Renal cortical epithelial cell (primary cell): ENCODE results near the gene HS6ST1. TPM values are rescaled to one million over a fixed set of nuclear protein-coding genes. Genes with fewer than 3 reads are reported as not detected.

Source experiments
- DNase-seq: peaks from one replicate; pipeline ENCODE4 v3.0.0-alpha.2; 2011; ENCODE audit warnings: low read depth
- total RNA-seq: library from RNA; depleted of rRNA; stranded (reverse); fragments of >200 nt; gene quantifications from 2 replicates; pipeline ENCODE4 v1.2.3, GENCODE V29; 2014

Gene HS6ST1
- total RNA-seq, 1 donor from 2014 or later, result 32.4 TPM

DNA sequence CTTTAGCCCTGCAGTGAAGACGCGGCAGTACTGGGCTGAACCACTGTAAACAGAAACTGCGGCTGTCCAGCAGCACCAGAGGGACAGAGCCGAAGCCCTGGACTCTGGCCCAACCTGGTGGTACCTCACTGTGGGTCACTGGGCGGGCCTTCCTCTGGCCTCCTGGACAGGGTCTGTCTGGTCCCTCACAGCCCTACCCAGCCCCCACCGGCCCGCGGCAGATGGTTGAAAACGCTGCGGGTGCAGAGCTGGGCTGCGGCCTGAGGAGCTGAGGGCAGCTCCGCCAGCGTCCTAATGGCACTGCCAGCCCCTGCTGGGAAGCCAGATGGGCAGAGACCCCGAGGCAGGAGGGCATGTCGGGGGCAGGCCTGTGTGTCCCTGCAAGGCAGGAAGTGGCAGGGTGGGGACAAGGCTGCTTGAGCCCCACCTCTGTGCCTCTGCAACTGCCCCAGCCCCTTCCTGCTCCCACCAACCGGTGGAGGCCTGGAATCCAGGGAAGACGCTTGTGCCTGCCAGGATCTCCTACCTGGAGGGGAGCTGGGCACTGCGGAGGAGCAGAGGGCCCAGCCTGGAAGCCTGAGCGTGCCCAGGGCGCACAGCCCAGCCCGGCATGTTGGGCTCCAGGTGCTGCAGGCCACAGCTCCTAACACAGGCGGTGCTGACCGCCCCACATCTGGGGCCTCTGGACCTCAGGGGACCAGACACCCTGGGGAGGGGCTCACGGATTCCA is 36.3 kb downstream of the HS6ST1 start:
- no peak for DNase-seq

DNA sequence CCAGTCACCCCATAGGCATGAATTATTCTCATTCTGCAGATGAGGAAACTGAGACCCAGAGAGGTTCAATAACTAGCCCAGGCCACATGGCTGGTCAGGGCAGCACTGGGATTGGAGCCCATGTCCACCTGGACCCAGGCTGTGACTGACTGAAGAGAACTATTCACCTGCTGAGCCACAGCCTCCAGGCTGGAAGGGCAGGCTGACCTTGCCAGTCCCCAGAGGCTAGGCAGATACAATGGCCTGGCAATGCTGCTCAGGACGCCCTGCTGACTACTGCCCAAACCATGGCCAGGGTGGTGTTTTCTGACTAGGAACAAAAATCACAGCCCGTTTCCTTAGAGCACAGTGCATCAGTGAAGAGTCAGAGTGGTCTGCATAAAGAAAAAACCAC is 36.8 kb downstream of the HS6ST1 start:
- DNase-seq, result no peak

DNA sequence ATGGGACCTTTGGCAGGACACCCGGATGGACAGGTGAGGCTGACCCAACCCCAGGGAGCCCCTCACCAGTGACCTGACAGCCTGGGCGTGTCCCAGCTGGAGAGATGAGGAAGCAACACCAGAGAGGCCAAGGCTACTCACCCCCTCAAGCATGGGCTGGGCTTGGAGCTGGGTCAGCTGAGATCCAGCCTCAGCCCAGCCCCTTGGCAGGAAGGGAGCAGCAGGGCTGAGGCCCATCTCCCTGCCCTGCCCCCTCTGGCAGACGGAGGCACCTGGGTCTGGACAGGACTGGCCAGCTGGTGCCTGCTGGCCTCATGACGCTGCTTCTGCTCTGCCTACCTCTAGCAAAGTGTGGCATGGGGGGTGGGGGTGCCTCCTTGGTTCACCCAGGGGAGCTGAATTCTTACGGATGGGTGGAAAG is 37.8 kb downstream of the HS6ST1 start:
- peak; percentile 11 for DNase-seq

DNA sequence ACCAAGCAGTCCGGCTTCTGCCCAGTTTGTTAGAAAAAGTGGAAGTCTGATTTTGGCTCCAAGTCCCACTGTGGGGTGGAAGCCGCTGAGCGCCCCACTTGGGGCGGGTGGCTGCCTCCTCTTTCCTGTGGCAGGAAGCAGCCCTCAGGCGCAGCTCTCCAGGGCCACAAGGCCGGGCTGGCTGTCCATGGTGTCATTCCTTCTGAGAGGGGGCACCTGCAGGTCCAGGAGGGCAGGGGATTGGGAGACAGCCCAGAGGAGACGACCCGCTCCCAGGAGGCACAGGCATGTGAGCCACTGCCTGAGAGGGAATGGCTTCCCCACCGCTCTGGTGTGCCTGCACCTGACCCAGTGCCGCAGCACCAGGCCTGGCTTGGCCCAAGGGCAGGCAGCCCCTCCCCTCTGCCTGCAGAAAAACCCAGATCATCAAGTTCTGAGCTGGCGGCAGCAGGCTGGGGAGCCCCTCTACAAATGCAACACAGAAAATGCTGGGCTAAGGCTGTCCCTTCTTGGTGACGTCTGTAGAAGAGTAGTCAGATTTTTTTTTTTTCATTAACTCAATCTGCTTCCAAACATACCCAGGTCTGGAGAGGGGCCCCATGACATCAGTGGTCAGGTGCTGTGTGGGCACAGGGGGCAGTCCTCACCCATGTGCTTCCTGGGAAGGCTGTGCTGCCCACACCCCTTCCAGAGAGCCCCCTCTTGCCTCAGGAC is 38.4 kb downstream of the HS6ST1 start:
- DNase-seq, result no peak

DNA sequence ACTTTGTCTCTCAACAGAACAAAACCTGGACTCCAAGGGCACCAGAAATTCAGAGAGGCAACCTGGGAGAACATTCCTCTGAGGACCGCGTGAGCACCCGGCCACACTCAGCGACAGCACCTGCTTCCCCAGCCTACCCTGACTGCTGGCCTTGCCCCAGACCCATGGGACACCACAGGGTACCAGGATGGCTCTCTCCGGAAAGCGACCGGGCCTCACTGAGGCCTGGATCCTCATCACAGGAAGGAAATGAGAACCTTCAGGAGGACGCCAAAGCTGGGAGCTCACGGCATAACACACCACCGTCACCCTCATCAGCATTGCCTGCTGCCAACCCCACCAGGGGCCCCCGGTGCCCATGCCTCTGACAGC is 38.9 kb downstream of the HS6ST1 start:
- no peak for DNase-seq

DNA sequence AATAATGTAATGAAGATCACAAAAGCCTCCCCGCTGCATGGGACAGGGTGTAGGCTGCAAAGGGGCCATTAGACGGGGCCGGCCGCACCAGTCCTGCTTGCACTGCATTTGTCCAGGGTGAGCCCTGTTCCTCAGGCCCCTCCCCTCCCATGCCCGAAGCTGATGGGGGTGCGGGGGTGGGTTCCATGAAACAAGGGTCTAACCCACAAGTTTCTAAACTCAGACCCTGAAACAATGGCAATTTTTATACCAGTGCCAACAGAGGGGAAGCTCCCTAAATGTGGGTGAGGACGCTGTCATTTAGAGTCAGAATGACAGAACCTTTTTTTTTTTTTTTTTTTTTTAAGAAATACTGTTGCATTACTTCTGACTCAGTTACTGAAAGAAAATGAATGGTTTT is 39.7 kb downstream of the HS6ST1 start:
- no peak for DNase-seq

DNA sequence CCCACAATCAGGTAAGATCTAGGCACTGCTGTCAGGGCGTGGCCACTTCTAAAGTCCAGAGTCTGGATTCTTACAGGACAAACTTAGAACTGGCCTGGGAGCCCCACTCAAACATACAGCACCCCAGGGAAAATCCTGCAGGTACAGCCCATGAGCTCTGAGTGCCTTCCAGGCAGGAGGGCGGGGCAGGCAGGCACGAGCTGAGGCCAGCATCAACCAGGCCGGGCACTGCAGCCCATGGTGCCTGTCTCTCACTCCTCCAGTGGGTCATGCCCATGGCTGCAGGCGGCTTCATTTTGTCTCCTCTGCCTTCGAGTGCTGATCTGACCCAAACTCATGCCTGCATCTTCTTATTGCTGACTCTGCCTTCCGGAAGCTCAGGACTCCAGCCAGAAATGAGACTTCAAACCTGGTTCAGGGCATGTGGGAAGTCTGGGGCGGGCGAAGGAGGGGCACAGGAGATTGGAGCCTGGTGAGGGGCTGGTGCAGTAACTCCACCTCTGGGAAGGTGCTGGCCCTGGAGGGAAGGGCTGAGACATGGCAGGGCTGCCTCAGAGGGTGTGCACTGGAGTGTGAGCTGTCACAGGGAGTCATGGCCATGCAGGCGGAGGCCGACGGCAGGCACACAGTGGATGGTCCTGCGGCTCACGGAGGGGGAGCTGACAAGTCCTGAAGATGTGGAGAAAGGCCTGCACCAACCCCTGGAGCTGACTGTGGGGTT is 40.5 kb downstream of the HS6ST1 start:
- no peak for DNase-seq

DNA sequence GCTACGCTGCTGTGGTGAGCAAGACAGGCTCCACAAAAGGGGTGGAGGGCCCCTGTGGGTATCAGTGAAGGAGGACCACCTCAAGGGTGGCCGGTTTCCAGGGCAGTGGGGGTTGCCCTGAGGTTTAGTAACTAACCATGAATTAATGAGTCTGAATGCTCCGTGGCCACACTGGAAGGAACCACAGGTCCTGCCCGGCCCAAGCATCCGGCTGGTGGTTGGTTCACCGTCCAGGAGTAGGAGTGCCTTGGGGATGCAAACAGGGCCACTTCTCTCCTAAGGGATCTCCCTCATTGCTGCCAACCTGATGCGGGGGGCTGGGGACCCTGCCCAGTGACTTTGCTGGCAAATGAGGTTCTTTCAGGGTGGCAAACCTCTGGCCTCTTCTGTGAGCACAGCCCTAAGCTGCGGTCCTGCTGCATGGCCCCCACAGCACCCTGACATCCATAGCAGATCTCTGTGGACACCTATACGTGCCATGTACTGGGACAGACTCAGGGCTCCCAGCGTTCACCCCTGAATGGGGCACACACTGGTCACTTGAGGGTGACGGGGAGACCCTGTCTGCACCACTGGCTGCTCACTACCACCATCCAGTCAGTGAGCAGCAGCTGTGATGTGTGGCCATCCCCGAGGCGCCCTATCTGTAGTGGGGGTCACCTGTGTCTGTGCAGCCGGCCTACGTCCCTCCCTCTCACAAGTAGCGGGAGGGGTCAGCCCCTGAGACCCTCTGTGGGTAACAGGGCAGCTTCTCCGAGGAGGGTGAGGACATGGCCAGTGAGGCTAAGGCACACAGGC is 41.6 kb downstream of the HS6ST1 start:
- no peak for DNase-seq

DNA sequence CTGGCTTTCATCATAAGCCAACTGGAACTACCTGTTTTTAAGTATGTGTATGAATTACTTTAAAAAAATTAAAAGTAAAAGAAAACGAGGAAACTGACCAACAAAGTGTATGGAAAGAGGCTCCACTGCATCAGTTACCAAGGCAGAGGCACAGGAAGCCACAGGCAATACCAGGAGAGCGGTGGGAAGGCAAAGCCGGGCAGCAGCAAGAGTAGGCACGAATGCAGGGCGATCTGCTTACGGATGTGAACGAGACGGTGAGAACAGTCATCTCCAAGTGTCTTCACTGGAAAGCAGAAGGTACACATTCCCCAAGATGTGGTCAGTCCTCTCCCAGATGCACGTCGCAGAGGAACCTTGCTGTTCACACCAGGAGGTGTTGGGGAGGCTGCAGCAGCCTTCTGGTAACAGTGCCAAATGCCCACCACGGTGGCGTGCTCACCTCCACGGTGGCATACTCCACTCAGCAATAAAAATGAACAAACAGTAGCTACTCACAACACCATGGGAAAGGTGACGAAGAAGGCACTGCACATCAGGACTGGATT is 43.1 kb downstream of the HS6ST1 start:
- no peak for DNase-seq

DNA sequence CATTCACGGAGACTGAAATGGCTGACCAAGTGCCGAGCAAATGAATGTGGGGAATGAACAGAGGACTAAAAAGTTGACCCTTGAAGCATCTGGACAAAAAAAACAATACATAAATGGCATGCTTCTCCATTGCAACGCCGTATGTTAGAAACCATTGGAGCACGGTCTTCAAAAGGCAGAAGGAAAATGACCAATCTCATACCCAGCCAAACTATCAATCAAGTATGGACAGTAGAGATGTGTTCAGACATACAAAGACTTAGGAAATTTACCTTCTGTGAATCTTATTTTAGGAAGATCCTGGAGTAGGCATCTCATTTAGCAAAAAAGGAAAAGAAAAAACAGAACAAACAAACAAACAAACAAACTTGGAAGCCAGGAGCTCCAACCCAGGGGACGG is 44.5 kb downstream of the HS6ST1 start:
- DNase-seq, result no peak

DNA sequence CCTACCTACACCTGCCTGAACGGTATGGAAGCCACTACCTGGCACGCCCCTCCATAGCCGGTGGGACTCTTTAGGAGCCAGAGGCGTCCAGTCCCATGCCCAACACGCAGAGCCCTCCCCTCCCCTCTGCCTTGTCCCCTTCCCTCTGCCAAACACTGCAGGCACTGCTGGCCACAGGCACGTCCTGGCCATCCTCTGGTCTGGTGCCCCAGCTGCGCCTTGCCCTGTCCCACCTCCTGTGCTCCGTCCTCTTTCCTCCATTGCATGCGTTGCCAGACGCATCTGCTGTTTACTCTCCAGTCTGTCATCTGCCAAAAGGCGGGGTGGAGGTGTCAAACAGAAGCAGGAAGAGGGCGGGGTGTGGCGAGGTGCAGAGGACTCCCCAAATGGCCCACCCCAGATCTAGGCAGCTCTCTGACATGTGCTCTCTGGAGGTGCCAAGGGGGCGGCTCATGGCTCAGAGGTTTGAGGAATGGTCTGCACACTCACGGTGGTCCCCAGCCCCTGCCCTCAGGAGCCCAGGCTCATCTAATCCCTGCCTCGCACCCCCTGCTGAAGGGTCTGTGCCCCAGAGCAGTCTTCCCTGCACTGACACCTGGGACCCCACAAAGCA is 45.1 kb downstream of the HS6ST1 start:
- no peak for DNase-seq

DNA sequence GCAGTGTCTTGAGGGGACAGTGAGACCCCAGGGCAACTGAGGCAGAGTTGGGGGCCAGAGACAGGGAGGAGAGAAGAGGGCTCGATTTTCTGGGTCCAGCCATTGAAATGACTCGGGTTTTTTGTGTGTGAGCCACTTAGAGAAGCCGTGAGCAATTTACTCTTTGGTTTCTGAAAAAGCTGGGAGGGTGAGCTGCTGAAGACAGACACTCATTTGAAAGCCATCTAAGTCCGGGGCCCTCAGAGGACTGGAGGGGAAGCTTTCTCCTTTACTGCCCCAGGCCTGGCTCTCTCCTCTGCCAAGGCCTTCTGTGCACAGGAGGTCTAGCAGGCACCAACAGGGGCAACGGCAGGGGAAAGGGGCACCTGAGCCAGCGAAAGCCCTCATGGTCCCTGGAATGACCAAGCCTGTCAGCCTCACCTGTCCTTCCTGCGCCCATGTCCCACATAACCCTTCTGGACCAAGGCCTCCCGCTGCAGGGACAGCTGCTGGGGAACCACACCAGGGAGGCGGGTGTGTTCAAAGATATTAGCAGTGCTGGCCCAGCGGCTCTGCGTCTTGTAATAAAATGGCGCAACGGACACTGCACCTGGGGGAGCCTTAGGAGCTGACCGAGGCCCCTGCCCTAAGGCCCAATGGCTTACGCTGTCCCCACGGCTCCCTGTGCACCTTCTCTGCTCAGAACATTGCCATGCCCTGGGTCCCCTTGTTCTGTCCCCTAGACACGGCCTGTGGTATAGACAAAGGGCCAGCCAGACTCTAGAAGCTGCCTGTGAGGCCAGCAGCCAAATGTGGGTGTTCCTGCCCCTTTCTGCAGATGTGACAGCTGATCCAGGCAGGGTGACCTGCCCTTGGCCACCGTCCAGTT is 45.8 kb downstream of the HS6ST1 start:
- DNase-seq, result no peak

DNA sequence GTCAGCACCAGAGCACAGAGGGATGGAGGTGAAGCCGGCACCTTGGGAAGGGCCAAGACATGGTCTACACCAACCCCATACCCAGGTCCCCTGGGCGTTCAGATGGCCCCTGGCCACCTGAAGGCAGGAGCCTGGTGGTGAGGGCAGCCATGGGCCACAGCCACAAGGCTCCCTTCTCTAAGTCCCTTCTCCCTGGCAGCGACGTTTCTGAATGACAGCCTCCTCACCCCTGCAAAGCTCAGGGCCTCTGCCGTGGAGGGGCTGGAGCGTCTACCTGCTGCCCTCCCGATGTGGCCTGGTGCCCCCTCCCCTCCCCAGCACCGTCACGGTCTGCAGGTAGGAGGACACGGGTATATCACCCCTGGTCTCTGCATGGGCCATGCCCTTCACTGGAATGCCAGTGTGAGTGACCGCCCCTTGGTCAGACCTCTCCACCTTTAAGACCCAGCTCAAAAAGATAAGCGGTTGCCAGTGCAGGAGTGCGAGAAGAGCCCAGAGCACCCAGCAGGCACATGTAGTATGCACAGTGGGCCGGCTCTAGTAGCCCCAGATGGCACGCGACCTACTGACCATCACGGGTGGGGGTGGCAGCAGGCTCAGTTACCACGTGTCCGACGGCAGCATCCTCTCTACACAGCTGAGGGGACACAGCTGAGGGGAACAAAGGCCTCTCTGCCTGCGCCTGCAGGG is 46.6 kb downstream of the HS6ST1 start:
- no peak for DNase-seq

DNA sequence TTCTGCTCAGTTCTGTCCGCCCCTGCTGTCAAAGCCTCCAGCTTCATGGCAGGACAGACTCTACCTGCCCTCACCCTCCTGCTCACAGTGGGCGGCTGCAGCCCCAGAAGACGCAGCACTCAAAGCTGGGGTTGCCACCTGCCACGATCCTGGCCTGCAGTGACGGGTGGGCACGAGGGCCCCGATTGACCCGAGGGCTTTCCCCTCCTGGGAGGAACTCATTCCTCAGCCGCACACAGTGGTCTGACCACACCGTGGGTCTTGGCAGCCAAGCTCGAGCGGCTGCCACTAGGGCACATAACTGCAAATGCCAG is 47.1 kb downstream of the HS6ST1 start:
- DNase-seq, result no peak

DNA sequence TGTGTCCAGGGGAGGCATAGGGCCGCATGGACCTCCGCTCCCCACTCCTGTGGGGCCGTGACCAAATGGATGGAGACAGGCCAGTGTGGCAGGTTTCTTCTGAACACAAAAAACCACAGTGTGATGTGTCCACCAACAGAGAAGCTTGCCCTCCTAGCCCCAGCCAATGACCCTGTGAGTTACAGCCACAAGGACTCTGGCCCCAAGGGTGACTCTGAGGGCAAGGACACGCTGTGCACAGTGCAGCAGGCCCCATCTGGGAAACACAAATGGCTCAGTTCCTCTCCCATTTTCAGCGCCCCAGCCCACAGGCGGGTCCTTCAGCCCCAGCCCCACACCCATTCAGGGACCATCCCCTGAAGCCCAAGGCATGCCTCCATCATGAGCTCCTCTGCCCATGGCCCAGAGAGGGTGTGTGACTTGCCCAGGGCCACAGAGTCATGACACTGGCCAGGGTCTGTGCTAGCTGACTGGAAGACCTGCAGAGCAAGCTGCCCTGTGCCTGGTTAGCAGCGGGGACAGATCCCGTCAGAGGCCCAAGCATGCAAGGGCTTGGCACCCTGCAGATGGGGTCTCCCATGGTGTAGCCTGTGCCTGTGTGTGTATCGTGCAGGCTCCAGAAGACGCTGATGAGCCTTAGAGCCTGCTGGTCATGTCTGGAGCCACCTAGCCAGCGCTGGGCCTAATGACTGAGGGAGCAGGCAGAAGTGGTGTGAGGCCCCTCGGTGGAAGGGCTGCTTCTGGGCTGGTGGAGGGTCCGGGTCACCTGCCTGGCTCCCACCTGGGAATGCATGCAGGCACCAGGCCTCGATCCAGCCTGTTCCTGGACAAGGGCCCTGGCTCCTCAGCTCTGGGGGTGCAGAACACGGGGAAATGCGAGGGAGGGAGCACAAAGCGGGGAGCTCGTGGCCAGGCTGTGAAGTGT is 47.7 kb downstream of the HS6ST1 start:
- DNase-seq, result no peak

DNA sequence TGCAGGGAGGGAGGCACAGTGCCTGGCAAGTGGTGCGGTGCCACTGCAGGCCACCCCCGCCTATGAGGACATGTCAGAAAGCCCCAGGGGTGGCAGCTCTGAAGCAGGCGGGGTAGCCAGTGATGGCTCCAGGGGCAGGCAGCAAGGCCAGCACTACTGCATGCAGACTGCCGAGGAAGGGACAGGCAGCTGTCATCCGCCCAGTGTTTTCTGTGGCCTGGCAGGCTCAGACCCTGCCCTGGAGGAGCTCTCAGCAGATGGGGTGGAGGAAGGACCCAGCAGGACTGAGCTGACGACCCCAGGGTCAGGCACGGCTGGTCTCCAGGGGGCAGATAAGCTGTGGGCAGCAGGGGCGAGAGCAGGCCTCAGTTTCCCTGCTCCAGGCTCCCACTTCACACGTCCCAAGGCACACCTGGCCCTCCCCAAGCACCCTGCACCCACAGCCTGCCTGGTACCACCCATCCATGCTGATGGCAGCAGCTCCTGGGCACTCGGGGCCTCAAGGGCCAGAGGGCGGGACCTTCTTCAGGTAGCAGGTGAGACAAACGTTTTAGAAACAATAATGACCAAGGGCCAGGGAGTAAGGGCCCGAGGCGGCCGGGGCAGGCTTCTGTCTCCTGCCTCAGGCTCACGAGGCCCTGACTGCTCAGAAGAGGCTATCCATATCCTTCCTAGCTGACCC is 48.5 kb downstream of the HS6ST1 start:
- DNase-seq, result no peak

DNA sequence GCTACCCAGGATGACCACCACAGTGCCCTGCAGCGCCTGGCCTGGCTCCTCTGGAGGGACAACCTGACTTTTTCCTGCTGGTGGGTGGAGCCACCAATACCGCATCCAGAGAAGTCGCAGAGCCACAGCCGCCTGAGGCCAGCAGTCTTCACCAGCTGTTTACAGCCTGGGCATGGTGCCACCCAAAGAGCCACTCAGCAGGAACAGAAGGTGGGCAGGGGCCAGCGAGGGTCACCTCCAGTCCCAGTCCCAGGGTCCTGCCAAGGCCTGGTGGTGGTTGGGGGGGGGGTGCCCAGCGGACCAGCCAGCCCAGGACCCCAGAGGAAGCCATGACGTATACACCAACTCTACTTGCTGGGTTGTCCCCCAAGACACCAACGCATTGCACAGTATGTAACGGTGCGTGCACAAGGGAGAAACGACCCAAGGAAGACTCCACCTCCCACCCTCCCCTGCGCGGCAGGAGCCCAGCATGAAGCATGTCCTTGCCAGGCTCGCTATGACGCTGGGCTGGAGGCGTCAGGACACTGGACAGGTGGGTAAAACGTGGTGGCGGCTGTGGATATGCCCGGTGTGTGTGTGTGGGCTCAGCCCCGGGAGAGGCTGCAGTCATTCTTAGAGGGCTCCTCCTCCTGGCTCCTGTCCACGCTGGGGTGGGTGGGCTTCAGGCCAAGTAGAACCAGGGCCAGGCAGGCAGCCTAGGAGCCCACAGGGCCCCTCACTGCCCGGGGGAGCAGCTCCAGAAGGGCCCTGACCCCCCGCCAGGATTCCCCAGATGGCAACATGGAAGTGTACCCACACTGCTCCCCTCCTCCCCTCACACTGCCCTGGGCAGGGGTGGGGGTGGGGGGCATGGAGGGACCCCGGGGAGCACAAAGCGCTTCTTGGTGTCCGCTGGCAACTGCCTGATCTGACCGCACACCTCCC is 49.3 kb downstream of the HS6ST1 start:
- DNase-seq, result no peak
